Stimulated activated CD4-positive, alpha-beta T cell treated with anti-CD3 and anti-CD28 coated beads, Interleukin-15, amount 100 ng/mL, for 48 hours (primary cell): ENCODE measurements around the gene RABGAP1L.

ENCODE experiments used
- DNase-seq, 2 donors: peaks; one replicate each; pipeline ENCODE4 v3.0.0-alpha.2; 2020; ENCODE audit warnings: low read depth in 2 of 2

Gene RABGAP1L

GRCh38 chr1:174958396-174958795 is 799.1 kb downstream of the RABGAP1L start:
- no peak for DNase-seq

GRCh38 chr1:174960362-174960761 is 801.0 kb downstream of the RABGAP1L start:
- no peak for DNase-seq

GRCh38 chr1:174963529-174964125 is 804.3 kb downstream of the RABGAP1L start:
- no peak for DNase-seq

GRCh38 chr1:174964261-174964971 is 805.1 kb downstream of the RABGAP1L start:
- DNase-seq = no peak

GRCh38 chr1:174964972-174965361 is 805.6 kb downstream of the RABGAP1L start:
- no peak for DNase-seq

- no peak for DNase-seq
Measured at GRCh38 chr1:174965362-174966007, 806.2 kb downstream of the RABGAP1L start.

GRCh38 chr1:174966008-174966572 is 806.8 kb downstream of the RABGAP1L start:
- no peak for DNase-seq

- no peak for DNase-seq
Measured at GRCh38 chr1:174967845-174968705, 808.8 kb downstream of the RABGAP1L start.

- no peak for DNase-seq
Measured at GRCh38 chr1:174968750-174969244, 809.5 kb downstream of the RABGAP1L start.

GRCh38 chr1:174969977-174970376 is 810.7 kb downstream of the RABGAP1L start:
- no peak for DNase-seq

- DNase-seq = no peak
Measured at GRCh38 chr1:174971466-174971865, 812.1 kb downstream of the RABGAP1L start.

- no peak for DNase-seq
Measured at GRCh38 chr1:174971902-174972301, 812.6 kb downstream of the RABGAP1L start.

- DNase-seq = no peak
Measured at GRCh38 chr1:174974711-174975119, 815.4 kb downstream of the RABGAP1L start.

GRCh38 chr1:174975764-174976163 is 816.4 kb downstream of the RABGAP1L start:
- DNase-seq = no peak

GRCh38 chr1:174976436-174977108 is 817.3 kb downstream of the RABGAP1L start:
- DNase-seq = no peak

GRCh38 chr1:174982971-174983689 is 823.8 kb downstream of the RABGAP1L start:
- DNase-seq = peak in 1 of 2 donors; percentile 25

GRCh38 chr1:174984952-174985351 is 825.6 kb downstream of the RABGAP1L start:
- DNase-seq = no peak

GRCh38 chr1:174988539-174988938 is 829.2 kb downstream of the RABGAP1L start:
- no peak for DNase-seq

- DNase-seq = no peak
Measured at GRCh38 chr1:174988986-174989385, 829.7 kb downstream of the RABGAP1L start.

- no peak for DNase-seq
Measured at GRCh38 chr1:174989536-174990220, 830.4 kb downstream of the RABGAP1L start.
